Prostate gland (tissue), 2 donors: Measurements from ENCODE around the gene DSCAM. TPM values are rescaled to one million over a fixed set of nuclear protein-coding genes. Genes with fewer than 3 reads are reported as not detected.

Experiments used
- DNase-seq: peaks from one replicate; pipeline ENCODE4 v3.0.0-alpha.2; 2019; ENCODE audit warnings: low spot score
- H3K27ac ChIP-seq, 2 donors: fragments of 200-600 bp; sonication (generic); 2 replicates each; pipeline ENCODE4 v1.5.1; 2017 to 2019
- H3K27me3 ChIP-seq: fragments of 200-600 bp; sonication (generic); replicated peaks from 2 replicates; pipeline ENCODE4 v1.5.1; 2019; ENCODE audit not compliant: insufficient read depth
- H3K36me3 ChIP-seq, 2 donors: fragments of 200-600 bp; sonication (generic); 1 replicate in 1 of 2; 2 replicates in 1 of 2; pipeline versions ENCODE4 v1.5.1 to v1.8.1; 2017 to 2019
- H3K4me1 ChIP-seq: fragments of 200-600 bp; sonication (generic); replicated peaks from 2 replicates; pipeline ENCODE4 v1.5.1; 2019
- H3K4me3 ChIP-seq, 2 donors: fragments of 200-600 bp; sonication (generic); 2 replicates each; pipeline ENCODE4 v1.5.1; 2017 to 2019
- H3K9me3 ChIP-seq: fragments of 200-600 bp; sonication (generic); 2 replicates; pipeline ENCODE4 v1.5.1; 2017
- POLR2A ChIP-seq: fragments of 450-650 bp; IDR thresholded peaks from one replicate; pipeline ENCODE4 v1.6.1; 2016; ENCODE audit warnings: antibody characterized with exemption, mild to moderate bottlenecking
- POLR2AphosphoS5 ChIP-seq: sonication (generic); formaldehyde crosslinking; IDR thresholded peaks from one replicate; pipeline ENCODE4 v1.6.1; 2017; ENCODE audit warnings: antibody characterized with exemption
- WGBS: methylation state at CpG from one replicate; pipeline ENCODE4 v1.1.5; 2018; 5-methylcytosine and 5-hydroxymethylcytosine counted together
- intact Hi-C: fragments of 100-400 bp; cut with DNase I; formaldehyde crosslinking; loops from one replicate; pipeline ENCODE4 v1.14.2; 2022
- total RNA-seq, 2 donors: library from RNA; depleted of rRNA; stranded (reverse); fragments of >200 nt; gene quantifications; one replicate each; pipeline ENCODE4 v1.1.0, GENCODE V29; 2016
- TF ChIP-seq, protein P1 (sequence below), 4 experiments: fragments of 200-600 bp in 2 of 4; fragments of 450-650 bp in 2 of 4; sonication (generic) in 2 of 4; IDR thresholded peaks; 1 replicate in 3 of 4; 2 replicates in 1 of 4; pipeline ENCODE4 v1.5.1; 2016 to 2019; ENCODE audit warnings: antibody characterized with exemption in 4 of 4, mild to moderate bottlenecking in 2 of 4, moderate library complexity in 2 of 4

Gene DSCAM
- total RNA-seq, 2 donors from 2014 or later: under 0.01 to 1.6 TPM

DNA sequence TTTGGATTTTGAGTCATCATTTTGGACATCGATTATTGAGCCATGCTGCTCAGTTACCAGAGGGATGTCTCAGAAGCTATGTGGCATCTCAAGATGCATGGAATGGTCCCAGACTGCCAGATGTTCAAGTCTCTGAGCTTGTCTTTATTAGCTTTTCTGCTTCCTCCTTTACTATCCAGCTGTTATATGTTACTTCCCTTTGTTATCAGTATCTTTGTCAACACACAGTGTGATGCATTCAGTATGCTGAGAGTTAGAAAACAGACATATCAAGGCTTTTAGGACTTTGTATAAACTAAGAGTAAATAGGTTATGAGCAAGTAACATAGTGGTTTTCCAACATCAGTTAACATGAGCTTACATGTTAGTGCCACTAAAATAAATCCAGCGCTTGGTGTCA, 474.5 kb downstream of the DSCAM start:
- Histone ChIP-seq H3K4me1 (no peaks in the 10 kb centered on the region), H3K4me3 (no peak overlapping the region), H3K9me3 (no peaks in the 10 kb centered on the region), H3K27ac (no peak overlapping the region), H3K27me3 (no peaks in the 10 kb centered on the region), H3K36me3 (no peaks in the 10 kb centered on the region)
- intact Hi-C loops: no loop called here
- TF ChIP-seq POLR2A (no peak), POLR2AphosphoS5 (no peak)
- TF ChIP-seq, protein P1, sequence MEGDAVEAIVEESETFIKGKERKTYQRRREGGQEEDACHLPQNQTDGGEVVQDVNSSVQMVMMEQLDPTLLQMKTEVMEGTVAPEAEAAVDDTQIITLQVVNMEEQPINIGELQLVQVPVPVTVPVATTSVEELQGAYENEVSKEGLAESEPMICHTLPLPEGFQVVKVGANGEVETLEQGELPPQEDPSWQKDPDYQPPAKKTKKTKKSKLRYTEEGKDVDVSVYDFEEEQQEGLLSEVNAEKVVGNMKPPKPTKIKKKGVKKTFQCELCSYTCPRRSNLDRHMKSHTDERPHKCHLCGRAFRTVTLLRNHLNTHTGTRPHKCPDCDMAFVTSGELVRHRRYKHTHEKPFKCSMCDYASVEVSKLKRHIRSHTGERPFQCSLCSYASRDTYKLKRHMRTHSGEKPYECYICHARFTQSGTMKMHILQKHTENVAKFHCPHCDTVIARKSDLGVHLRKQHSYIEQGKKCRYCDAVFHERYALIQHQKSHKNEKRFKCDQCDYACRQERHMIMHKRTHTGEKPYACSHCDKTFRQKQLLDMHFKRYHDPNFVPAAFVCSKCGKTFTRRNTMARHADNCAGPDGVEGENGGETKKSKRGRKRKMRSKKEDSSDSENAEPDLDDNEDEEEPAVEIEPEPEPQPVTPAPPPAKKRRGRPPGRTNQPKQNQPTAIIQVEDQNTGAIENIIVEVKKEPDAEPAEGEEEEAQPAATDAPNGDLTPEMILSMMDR (IDR thresholded peaks at IDR 0.05): no peak
- 59% methylated on average over 2 of the region's 2 CpGs for WGBS
- no peak for DNase-seq

DNA sequence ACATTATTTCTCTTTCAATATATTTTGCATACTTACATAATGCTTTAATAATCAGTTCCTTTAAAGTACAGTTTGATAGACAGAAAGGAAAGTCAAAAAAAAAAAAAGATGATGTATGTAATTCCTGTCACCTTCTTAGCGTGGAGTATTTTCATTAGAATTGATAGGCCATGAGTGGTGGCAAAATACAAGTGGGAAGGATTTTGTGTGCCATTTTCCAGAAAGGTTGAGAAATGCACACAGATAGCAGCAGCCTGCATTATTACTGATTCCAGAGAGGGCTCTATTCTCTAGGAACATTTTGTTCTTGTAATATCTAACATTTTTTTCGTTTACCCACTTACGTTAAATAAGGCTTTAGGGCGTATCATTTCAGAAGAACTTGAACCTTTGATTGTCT, 475.6 kb downstream of the DSCAM start:
- Histone ChIP-seq H3K4me3 (no peak overlapping the region), H3K9me3 (no peaks in the 10 kb centered on the region), H3K27me3 (no peaks in the 10 kb centered on the region), H3K27ac (no peak overlapping the region), H3K36me3 (no peaks in the 10 kb centered on the region), H3K4me1 (no peaks in the 10 kb centered on the region)
- no peak for TF ChIP-seq POLR2AphosphoS5
- TF ChIP-seq POLR2A: no peak
- TF ChIP-seq, protein P1 (IDR thresholded peaks at IDR 0.05): no peak
- intact Hi-C loops: no loop called here
- DNase-seq: no peak
- WGBS: 53% methylated on average over 4 of the region's 4 CpGs

DNA sequence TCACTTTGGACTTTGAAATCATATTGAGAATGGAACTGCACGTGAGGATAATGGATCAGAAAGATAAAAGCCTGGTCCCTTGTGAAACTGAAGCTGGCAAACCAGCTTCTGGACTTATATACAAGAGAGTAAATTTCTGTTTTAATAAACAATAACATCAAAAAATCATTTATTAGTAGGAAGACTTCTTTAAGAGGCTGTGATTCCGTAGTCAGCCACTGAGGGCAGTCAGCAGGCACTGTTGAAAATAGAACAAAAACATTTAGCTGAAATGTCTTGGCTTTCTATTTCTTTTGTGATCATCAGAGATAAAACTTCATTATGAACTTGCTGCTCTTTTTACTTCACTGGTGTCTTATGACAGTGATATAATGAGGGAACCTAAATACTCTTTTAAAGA, 490.3 kb downstream of the DSCAM start:
- no peak overlapping the region for H3K4me3 ChIP-seq
- TF ChIP-seq POLR2A (no peak), POLR2AphosphoS5 (no peak)
- TF ChIP-seq, protein P1 (IDR thresholded peaks at IDR 0.05): no peak
- no peaks in the 10 kb centered on the region for H3K27me3 ChIP-seq
- DNase-seq: no peak
- no peak overlapping the region for H3K27ac ChIP-seq
- no peaks in the 10 kb centered on the region for H3K4me1 ChIP-seq
- H3K36me3 ChIP-seq: no peaks in the 10 kb centered on the region
- intact Hi-C loops: no loop called here
- H3K9me3 ChIP-seq: no peaks in the 10 kb centered on the region
- 40% methylated on average over 2 of the region's 2 CpGs for WGBS

DNA sequence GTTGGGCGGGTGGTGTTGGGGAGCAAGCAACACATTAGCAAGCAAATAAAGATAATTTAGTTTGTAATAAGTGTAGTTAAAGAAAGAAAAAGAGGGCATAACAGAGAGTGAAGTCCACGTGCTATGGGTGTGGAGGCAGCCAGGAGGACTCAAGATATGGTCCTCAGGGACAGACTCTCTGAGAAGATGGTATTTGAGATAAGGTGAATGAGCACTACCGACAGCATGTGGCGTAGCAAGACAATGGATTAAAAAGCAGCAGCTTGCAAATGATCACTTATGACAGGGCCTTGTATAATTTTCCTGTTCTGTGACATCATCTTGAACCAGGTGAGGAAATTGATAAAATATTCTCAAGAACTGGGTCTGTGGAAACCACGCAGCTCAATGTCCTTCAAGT, 491.9 kb downstream of the DSCAM start:
- Histone ChIP-seq H3K27ac (no peak overlapping the region), H3K4me3 (no peak overlapping the region), H3K4me1 (no peaks in the 10 kb centered on the region), H3K36me3 (no peaks in the 10 kb centered on the region), H3K9me3 (no peaks in the 10 kb centered on the region), H3K27me3 (no peaks in the 10 kb centered on the region)
- TF ChIP-seq POLR2AphosphoS5: no peak
- no peak for TF ChIP-seq POLR2A
- TF ChIP-seq, protein P1 (IDR thresholded peaks at IDR 0.05): no peak
- intact Hi-C loops: no loop called here
- DNase-seq: no peak
- 78% methylated on average over 5 of the region's 5 CpGs for WGBS

DNA sequence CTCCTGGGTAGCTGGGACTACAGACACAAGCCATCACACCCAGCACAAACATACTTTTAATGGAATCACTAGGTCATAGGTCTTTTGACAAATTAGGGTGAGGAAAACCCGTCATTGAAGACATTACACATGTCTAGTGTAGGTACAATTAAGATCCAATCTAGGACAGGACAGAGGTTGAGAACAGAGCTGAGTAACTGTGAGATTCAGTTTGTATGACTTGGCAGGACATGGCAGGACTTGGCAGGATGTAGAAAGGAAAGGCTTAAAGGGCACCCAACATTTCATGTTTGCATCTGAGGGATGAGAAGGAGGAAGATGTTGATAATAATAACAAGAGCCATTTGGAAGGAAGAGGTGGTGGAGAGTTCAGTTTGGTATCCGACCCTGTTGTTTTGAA, 496.0 kb downstream of the DSCAM start:
- H3K27me3 ChIP-seq: no peaks in the 10 kb centered on the region
- DNase-seq: peak; percentile 38
- H3K9me3 ChIP-seq: no peaks in the 10 kb centered on the region
- no peak overlapping the region for H3K4me3 ChIP-seq
- TF ChIP-seq POLR2A (no peak), POLR2AphosphoS5 (peak; percentile 52)
- TF ChIP-seq, protein P1 (IDR thresholded peaks at IDR 0.05): no peak
- H3K4me1 ChIP-seq: no peaks in the 10 kb centered on the region
- 21% methylated on average over 2 of the region's 2 CpGs for WGBS
- H3K27ac ChIP-seq: no peak overlapping the region
- H3K36me3 ChIP-seq: no peaks in the 10 kb centered on the region
- intact Hi-C loops: no loop called here
